Glomerular visceral epithelial cell (primary cell): ENCODE results near the gene BTF3.
"Not testable (repeated sequence)": the region's sequence is repeated elsewhere in the genome, so short reads cannot be mapped to it uniquely, and the experiment has no call there.

Source experiments
- DNase-seq: peaks from one replicate; pipeline ENCODE4 v3.0.0-alpha.2; 2016; ENCODE audit errors: extremely low spot score

BTF3 gene

DNA sequence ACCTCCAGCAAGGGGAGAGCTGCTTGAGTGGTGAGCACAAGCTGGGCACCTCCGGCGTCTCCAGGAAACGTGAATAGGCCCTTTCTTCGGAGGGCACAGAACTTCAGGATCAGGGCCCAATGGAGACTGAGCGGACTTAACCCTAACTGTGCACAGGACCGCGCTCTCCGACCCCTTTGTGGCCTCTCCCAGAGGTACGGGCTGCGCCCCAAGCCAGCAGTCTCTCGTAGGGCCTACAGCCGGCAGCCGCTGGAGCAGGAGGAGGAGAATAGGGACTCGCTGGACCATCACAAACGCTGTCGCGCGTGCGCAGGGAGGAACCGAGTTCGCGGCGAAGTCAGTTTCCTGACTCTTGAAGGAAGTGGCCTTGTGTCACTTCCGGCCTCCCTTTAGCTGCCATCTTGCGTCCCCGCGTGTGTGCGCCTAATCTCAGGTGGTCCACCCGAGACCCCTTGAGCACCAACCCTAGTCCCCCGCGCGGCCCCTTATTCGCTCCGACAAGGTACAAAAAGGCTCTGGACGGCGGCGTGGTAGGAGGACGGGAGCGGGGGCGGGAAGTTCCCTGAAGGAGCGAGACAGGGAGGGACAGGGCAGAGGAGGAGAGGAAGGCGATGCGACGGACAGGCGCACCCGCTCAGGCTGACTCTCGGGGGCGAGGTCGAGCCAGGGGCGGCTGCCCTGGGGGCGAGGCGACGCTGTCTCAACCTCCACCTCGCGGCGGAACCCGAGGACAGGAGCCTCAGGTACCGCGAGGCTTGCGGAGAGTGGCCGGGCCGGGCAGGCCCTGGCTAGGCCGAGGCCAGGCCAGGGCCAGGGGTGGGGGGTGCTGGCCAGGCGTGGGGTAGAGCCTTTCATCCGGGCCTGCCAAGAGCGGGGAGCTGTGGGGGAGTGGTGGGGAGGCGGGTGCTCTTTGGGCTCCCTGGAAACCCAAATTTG lies at the start of gene BTF3:
Gene BTF3, plus strand, starts transcription at position 386 of the 936 bp plus-strand sequence. Its CDS starts 226 bp downstream, at position 612.
- peak; percentile 98 for DNase-seq

- peak; percentile 97 for DNase-seq
Measured at GRCh38 chr5:73448463-73449136, 49.6 kb upstream of the BTF3 start, which contains the start of gene FOXD1. TSS of gene FOXD1 (minus strand) at chr5:73448777. CDS start at chr5:73448362, 415 bp downstream.

DNA sequence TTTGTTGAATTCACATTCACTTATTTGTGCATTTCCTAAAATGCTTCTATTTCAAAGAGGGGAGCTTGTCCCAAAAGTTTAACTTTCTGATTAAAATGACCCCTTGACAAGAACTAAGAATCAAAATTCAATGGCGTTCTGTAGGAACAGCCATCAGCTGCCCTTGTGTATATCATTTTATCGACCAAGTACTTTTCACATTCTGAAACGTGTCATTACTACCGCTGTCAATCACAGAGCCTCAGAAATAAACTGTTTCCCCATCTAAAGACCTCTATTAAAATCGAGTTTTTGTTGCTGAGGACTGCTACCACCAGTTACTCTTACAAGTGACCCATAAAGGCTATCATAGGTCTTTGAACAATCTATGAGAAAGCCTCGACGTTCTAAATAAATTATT lies 48.1 kb upstream of the BTF3 start:
- DNase-seq: no peak

- DNase-seq: no peak
Measured at GRCh38 chr5:73450672-73451223, 47.5 kb upstream of the BTF3 start.

DNA sequence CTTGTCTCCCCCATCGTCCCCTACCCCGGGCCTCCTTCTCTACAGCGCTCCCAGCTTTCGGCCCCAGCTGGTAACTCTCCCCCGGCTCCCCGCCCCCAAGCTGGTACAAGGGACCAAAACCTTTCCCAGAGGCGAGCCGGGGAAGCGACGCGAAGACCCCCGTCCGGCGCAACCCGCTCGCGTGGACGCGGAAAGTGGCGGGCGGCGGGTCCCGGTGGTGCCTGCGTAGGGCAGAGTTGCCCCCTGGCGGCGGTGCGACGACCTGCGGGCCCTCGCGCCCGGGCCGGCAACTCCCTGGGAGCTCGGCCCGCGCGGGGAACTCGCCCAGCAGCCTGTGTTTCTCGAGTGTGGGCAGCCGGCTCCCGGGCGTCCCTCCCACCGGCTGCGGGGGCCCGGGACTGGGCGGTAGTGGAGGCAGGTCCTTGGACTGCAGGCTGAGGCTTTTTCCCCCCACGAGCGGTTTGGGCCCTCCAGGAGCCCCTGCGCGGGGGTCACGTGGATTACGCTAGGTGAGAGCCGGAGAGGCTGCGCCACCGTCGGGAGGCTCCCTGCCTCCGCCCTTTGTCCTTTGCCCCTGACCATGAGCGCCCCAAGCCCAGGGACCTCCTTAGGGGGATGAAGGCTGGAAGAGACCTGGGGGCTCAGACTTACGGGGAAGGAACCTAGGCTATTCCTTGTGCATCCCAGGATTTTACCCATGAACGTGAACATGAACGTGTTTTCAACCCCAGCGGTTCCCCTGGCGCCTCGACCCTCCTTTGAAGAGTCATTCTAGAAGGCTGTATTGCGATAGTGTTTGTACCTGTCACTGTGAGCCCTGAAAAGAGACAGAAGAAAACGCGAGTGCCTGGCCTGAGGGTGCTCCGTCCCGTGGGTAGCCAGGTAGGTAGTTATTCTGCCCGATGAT lies 46.8 kb upstream of the BTF3 start:
- DNase-seq: peak; percentile 79

GRCh38 chr5:73452215-73452614 lies 46.0 kb upstream of the BTF3 start:
- DNase-seq: no peak

DNA sequence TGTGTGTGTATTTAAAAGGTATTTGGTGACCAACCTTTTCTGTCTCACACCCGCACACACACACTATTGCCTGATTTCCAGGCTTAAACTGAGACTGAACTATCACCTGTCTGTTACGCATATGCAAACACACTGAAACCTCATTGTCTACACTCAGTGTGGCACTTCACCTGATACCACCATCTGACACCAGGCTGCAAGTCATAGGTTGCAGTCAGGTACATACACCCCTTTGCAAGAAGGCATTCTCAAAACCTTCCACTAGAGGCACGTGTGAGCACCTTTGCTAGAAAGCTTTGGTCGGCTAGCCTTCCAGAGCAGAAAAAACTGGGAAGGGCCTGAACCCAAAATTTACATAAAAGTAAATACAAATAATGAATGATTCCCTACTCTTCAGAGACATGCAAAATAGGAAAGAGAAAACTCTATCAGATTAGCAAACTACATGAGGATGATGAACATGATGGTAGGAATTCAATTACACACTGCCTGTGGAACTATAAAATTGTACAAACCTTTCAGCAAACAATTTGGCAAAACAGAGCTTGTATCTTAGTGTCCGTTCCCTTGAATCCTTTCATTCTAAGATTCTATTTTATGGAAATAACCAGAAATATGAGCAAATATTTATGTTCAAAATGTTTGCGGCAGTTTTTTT lies 43.7 kb upstream of the BTF3 start:
- DNase-seq: peak; percentile 70

DNA sequence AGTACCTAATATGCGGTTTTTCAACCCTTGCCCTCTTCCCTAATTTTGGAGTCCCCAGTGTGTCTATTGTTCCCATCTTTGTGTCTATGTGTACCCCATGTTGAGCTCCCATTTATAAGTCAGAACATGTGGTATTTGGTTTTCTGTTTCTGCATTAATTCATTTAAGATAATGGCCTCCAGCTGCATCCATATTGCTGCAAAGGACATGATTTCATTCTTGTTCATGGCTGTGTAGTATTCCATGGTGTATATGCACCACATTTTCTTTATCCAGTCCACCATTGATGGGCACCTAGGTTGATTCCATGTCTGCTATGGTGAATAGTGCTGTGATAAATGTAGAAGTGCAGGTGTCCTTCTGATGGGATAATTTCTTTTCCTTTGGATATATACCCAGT lies 41.8 kb upstream of the BTF3 start:
- DNase-seq: not testable (repeated sequence)

DNA sequence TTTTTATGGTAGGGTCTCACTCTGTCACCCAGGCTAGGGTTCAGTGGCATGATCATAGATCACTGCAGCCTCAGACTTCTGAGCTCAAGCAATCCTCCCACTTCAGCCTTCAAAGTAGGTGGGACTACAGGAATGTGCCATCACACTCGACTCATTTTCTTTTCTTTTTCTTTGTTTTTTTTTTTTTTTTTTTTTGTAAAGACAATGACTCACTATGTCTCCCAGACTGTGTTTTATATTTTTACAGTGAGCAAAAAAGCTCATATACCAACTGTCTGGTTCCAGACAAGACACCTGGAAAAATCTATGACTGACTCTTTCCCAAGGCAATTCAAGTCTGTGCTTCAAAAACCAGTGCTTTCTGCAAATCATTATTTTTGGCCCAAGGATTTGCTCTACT lies 38.9 kb upstream of the BTF3 start:
- peak; percentile 51 for DNase-seq

GRCh38 chr5:73460133-73460532 lies 38.1 kb upstream of the BTF3 start:
- no peak for DNase-seq

DNA sequence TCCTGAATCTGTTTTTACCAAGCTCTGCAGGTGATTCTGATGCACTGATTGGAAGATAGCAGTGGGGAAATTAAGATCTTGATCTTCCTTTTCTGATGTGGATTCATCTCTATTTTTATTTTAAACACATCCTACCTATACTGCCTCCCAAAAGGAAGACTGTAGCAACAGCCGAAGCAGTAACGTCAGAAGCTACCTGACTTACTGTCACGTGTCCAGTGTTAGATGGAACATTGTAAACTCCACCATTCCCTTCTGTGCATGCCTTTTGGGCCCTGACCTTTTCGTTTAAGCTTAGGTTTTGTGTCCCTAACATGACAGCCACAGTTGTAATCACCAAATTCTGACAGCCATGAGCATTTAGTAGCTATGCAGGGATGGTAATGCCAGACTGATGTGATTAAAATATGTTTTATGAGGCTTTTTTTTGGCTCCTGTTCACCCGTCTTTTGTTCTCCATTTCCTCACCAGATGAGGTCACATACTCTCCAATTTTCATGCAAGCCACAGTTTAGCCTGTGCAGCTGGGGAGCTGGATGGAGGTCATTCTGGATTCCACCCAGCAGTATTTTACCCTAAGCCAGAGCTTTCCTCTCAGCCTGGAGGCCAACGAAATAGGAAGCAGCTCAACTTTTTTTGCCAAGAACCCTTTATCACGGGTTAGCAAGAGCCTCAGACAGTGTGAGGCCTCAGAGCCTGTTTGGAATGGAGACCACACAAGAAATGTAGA lies 34.1 kb upstream of the BTF3 start:
- no peak for DNase-seq

- DNase-seq: not testable (repeated sequence)
Measured at GRCh38 chr5:73468638-73469037, 29.6 kb upstream of the BTF3 start.

DNA sequence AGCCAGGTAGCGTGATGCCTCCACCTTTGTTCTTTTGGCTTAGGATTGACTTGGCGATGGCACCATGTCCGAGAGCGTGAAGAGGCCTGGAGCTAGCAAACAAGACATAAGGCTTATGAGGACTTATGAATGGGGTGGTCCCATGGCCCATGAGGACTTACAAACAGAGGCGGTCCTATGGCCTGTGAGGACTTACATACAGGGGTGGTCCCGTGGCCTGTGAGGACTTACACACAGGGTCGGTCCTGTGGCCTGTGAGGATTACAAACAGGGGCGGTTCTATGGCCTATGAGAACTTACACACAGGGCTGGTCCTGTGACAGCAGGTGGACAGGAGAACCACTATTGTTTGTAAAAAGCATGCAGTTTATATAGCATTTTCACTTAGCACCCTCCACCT lies 28.4 kb upstream of the BTF3 start:
- no peak for DNase-seq

DNA sequence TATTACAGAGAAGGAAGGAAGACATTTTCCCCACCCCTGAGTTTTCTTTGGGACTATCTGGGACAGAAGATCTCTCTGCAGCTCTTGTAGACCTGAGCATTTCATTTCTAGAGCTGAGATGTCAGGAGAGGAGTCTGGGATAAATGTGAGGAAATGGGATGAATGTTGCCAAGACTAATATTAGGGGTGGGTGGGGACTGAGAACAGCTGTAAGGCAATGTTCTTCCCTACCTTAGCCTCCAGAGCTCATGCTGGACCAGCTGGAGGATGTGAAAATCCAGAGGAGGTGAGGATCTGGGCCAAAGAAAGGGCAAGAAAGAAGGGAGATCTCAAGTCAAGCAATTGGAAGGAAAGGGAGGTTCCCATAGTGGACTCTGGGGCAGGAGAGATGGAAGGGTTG lies 26.6 kb upstream of the BTF3 start:
- no peak for DNase-seq

DNA sequence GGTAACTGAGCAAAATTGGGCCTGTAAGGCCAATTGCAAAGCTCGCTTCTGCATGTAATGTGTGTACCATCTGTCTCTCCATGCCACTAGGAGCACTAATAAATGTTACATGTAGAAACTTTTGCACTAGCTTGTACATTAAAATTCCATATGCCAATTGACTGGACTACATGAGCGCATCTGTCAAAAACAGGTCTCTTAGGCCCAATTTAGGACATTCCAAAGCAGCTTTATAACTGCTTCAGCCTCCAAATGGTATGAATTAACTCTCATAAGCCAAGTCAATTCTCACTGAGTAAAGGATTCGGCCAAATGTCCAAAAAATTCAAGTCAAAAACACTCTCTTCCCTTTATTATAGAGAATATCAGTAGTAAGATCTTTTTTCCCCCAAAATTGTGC lies 26.1 kb upstream of the BTF3 start:
- DNase-seq: no peak

GRCh38 chr5:73480500-73480899 lies 17.7 kb upstream of the BTF3 start:
- DNase-seq: no peak

DNA sequence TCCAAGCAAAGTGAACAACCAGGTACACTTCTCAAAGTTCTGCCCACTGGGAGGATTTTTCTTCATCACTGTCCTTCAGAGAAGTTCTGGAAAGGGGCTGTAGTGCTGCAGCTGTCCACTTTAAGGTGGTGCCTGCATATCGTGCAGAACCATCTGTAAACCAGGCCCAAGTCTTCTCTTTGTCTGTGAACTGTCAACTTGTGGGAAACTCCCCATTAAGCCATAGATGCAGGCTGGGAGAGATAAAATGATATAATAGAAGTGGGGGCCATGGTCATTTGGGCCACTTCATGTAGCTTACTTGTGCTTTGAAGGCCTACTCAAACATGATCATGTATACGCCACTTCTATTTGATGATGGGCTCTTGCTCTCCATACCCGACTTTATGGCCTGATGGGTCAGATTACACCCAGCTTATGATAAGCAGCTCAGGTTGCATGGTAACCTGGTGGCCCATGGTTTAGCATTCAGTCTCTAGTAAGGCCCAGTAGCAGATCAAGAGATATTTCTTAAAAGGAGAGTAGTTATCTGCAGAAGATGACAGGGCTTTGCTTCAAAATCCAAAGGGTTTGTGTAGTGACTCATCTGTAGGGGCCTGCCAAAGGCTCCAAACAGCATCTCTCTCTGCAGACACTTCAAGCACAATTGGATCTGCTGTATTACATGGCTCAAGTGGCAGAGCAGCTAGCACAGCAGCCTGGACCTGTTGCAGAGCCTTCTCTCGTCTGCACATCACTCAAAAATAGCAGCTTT lies 15.7 kb upstream of the BTF3 start:
- no peak for DNase-seq

GRCh38 chr5:73483676-73484075 lies 14.6 kb upstream of the BTF3 start:
- no peak for DNase-seq

- DNase-seq: no peak
Measured at GRCh38 chr5:73484511-73484910, 13.7 kb upstream of the BTF3 start.

DNA sequence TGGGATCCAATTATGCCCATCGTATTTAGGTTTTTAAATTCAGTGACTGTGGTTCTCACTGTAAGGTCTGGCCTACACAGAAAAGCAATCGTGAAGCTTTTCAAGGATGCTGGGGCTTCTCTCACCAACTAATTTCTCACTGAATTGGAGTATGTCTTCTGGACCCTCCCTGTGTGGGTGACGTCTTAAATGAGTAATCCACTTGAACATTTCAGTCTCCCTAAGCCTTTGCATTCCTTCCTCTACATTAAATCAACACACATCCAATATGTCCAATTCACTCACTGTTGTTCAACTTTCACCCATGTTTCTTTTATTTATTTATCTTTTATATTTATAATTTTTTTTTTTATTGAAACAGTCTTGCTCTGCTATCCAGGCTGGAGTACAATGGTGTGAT lies 12.5 kb upstream of the BTF3 start:
- no peak for DNase-seq
